ENCODE measurements around the gene MAB21L2. TPM values are rescaled to one million over a fixed set of nuclear protein-coding genes. Genes with fewer than 3 reads are reported as not detected.

The MAB21L2 gene
- total RNA-seq, 2 experiments from 2014 or later: not detected

DNA sequence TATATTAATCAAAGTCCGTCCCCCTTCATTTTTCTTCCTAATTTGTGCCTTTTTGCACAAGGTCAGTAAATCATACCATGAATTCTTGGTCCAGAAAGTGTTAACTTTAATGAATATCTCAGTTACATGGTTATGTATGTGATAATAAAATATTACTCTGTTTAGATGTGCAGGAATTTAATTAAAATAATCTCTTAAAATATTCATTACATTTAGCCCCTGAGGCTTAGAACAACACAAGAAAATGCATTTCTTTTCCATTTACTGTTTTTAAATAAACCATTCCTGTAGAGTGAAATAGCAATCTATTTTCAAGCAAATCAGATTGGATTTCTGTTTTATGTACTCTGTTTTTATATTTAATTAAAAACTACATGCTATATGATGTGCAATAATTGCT lies 17.6 kb downstream of the MAB21L2 start:
- no peak for ATAC-seq
- TF ChIP-seq, protein P1, sequence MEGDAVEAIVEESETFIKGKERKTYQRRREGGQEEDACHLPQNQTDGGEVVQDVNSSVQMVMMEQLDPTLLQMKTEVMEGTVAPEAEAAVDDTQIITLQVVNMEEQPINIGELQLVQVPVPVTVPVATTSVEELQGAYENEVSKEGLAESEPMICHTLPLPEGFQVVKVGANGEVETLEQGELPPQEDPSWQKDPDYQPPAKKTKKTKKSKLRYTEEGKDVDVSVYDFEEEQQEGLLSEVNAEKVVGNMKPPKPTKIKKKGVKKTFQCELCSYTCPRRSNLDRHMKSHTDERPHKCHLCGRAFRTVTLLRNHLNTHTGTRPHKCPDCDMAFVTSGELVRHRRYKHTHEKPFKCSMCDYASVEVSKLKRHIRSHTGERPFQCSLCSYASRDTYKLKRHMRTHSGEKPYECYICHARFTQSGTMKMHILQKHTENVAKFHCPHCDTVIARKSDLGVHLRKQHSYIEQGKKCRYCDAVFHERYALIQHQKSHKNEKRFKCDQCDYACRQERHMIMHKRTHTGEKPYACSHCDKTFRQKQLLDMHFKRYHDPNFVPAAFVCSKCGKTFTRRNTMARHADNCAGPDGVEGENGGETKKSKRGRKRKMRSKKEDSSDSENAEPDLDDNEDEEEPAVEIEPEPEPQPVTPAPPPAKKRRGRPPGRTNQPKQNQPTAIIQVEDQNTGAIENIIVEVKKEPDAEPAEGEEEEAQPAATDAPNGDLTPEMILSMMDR (IDR thresholded peaks at IDR 0.05): no peak
- Mint-ChIP-seq H3K27ac (no peak overlapping the region), H3K36me3 (ENCODE audit: low read depth) (peaks cover 6% of the 10 kb centered on the region), H3K4me1 (ENCODE audit: low read depth) (no peaks in the 10 kb centered on the region), H3K9me3 (no peaks in the 10 kb centered on the region), H3K27me3 (no peaks in the 10 kb centered on the region), H3K4me3 (no peak overlapping the region)
- no peak for DNase-seq
- POLR2A ChIA-PET: no interaction called here
- CTCF ChIA-PET: no interaction called here
- intact Hi-C loops (cut with micrococcal nuclease): no loop called here

DNA sequence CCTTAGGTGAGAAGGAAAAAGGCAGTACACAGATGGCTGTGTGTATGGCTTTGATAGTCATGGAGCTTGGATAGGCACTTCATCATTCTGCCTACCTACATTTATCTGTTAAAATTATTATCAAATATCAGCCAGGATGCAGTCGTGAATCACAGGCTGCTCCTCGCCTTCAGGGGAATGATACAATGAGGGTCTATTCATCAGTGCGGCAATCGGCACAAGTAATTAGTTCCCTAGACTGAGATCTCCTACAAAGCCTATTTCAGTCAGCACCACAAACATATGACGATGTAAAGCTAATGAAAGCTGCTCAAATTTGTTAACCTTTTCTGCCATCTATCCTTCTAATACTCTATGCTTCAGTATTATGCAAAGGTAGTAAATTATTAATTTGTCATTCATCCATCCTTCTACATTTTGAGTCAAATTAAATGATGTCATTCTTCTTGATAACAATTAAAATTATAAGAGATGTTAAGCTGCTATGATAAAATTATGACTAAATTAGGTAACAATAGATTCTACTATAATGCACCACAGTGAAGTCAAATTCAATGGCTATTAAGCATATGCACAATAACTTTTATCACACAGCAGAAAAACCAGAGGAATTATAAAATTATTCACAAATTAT lies 19.0 kb downstream of the MAB21L2 start:
- H3K27me3 Mint-ChIP-seq: no peaks in the 10 kb centered on the region
- CTCF ChIA-PET: interaction anchor here (1.0 kb wide), 1 partner anchor 9 kb away, joined by 3 read pairs; no protein-coding TSS in a partner anchor
- TF ChIP-seq, protein P1 (IDR thresholded peaks at IDR 0.05): no peak
- H3K4me1 Mint-ChIP-seq (ENCODE audit: low read depth): no peaks in the 10 kb centered on the region
- no peak overlapping the region for H3K27ac Mint-ChIP-seq
- DNase-seq: no peak
- H3K9me3 Mint-ChIP-seq: no peaks in the 10 kb centered on the region
- intact Hi-C loops (cut with micrococcal nuclease): no loop called here
- ATAC-seq: no peak
- H3K36me3 Mint-ChIP-seq (ENCODE audit: low read depth): peaks cover 6% of the 10 kb centered on the region
- POLR2A ChIA-PET: no interaction called here
- H3K4me3 Mint-ChIP-seq: no peak overlapping the region

DNA sequence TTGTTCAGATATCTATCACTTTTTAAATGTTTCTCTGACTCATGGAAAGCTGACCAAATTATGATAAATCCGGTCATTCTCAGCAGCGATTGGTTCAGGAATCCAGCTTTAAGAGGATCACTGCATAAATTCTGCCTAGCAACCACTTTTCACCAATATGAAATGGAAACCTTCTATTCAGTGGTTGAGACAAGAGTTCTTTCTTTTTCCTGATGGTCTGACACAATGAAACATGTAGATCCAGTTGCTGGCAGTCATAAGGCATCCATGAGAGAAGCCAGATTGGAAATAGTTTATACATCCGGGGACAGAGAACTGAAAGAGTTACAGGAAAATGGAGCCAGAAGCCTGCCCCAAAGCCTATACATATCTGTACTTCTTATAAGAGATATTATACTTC lies 27.2 kb downstream of the MAB21L2 start:
- CTCF ChIA-PET: no interaction called here
- H3K27ac Mint-ChIP-seq: no peak overlapping the region

DNA sequence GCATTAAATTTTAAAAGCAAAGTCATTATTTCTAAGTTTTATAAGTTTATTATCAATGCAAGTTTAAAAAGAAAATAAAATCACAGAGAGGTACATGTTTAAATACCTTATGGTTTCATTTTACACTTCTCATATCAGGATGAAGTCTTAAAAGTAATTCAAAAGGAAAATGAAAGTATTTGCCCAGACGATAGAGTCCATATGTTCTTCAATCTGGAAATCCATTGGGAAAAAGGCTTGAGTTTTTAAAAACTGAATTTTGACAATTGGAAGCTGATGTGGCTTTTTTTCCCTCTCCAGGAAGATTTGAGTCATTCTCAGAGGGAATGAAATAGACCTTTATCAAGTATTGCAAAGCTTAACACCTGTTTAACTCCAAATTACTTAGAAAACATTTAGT lies 37.1 kb downstream of the MAB21L2 start:
- no peak overlapping the region for H3K4me3 Mint-ChIP-seq
- CTCF ChIA-PET: no interaction called here

More for the DNA sequence above, 27.2 kb downstream of the MAB21L2 start:
- H3K36me3 Mint-ChIP-seq (ENCODE audit: low read depth): peaks cover 3% of the 10 kb centered on the region
- no peaks in the 10 kb centered on the region for H3K9me3 Mint-ChIP-seq
- H3K27me3 Mint-ChIP-seq: no peaks in the 10 kb centered on the region
- POLR2A ChIA-PET: no interaction called here
- TF ChIP-seq, protein P1 (IDR thresholded peaks at IDR 0.05): no peak
- DNase-seq: no peak
- no peak overlapping the region for H3K4me3 Mint-ChIP-seq
- no peaks in the 10 kb centered on the region for H3K4me1 Mint-ChIP-seq (ENCODE audit: low read depth)
- no peak for ATAC-seq
- intact Hi-C loops (cut with micrococcal nuclease): no loop called here

DNA sequence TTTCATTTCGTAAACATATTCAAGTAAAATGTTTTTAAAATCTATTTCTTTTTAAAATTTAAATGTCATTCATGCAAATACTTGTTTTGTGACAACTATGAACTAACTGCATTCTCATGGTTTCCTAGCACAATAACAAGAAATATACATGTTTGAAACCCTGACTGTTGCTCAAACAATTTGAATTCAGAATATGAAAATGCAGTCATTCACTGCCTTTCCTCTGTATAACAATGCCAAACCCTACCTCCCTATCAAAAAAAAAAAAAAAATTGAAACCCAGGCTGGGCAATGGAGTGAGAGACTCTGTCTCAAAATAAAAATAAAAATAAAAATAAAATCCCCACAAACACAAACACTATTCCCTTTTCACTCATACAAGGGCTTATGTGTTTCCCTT lies 42.1 kb downstream of the MAB21L2 start:
- H3K36me3 Mint-ChIP-seq (ENCODE audit: low read depth): peaks cover 7% of the 10 kb centered on the region
- ChIA-PET POLR2A (no interaction called here), CTCF (no interaction called here)
- DNase-seq (no peak), ATAC-seq (no peak)
- peaks cover 3% of the 10 kb centered on the region for H3K4me1 Mint-ChIP-seq (ENCODE audit: low read depth)
- TF ChIP-seq, protein P1 (IDR thresholded peaks at IDR 0.05): no peak
- no peaks in the 10 kb centered on the region for H3K9me3 Mint-ChIP-seq
- H3K27me3 Mint-ChIP-seq: no peaks in the 10 kb centered on the region
- H3K27ac Mint-ChIP-seq: no peak overlapping the region
- no peak overlapping the region for H3K4me3 Mint-ChIP-seq
- intact Hi-C loops (cut with micrococcal nuclease): no loop called here

More for the DNA sequence above, 37.1 kb downstream of the MAB21L2 start:
- intact Hi-C loops (cut with micrococcal nuclease): no loop called here
- DNase-seq (no peak), ATAC-seq (no peak)
- peaks cover 3% of the 10 kb centered on the region for H3K4me1 Mint-ChIP-seq (ENCODE audit: low read depth)
- POLR2A ChIA-PET: no interaction called here
- no peaks in the 10 kb centered on the region for H3K27me3 Mint-ChIP-seq
- H3K36me3 Mint-ChIP-seq (ENCODE audit: low read depth): peaks cover 13% of the 10 kb centered on the region
- H3K9me3 Mint-ChIP-seq: no peaks in the 10 kb centered on the region
- TF ChIP-seq, protein P1 (IDR thresholded peaks at IDR 0.05): no peak
- no peak overlapping the region for H3K27ac Mint-ChIP-seq

All from activated CD8-positive, alpha-beta T cell treated with anti-CD3 and anti-CD28 coated beads for 36 hours (primary cell).